Ovary (tissue), 3 donors: ENCODE results near the gene NUDCD3.

Source experiments
- CTCF ChIP-seq, 3 donors: fragments of 450-650 bp in 2 of 3; fragments of 200-600 bp in 1 of 3; IDR thresholded peaks; one replicate each; pipeline versions ENCODE4 v1.5.1 to v1.8.0; 2016 to 2022; ENCODE audit warnings: antibody characterized with exemption in 3 of 3, mild to moderate bottlenecking in 1 of 3
- POLR2A ChIP-seq: fragments of 450-650 bp; IDR thresholded peaks from one replicate; pipeline ENCODE4 v1.6.1; 2017; ENCODE audit warnings: antibody characterized with exemption, mild to moderate bottlenecking, moderate library complexity
- donor health status: DM: no; HTN: no; CAD: no.

GRCh38 chr7:44382459-44383265 is 107.8 kb downstream of the NUDCD3 start:
- no peak for TF ChIP-seq POLR2A
- TF ChIP-seq CTCF (IDR thresholded peaks at IDR 0.05): no peak
